ENCODE measurements around the gene ELP1. TPM values are rescaled to one million over a fixed set of nuclear protein-coding genes. Genes with fewer than 3 reads are reported as not detected.

The ELP1 gene
- total RNA-seq, 1 experiment from 2014 or later: 27.9 TPM

DNA sequence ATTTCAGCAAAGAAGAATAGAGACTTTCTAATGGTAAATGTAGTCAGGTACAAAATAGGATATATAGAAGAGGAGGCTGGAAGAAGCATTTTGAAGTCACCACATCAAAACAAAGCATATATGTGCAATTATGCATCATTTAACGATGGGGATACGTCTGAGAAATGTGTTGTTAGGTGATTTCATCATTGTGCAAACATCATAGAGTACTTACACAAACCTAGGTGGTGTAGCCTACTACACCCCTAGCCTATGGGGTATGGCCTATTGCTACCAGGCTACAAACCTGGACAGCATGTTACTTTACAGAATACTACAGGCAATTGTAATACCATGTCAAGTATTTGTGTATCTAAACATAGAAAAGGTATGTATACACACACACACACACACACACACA is 28.4 kb downstream of the ELP1 start:
- POLR2A ChIA-PET: no interaction called here
- TF ChIP-seq ZBTB21 (CRISPR knock-in tag; IDR thresholded peaks at IDR 0.05; ENCODE audit: borderline replicate concordance) (no peak), ZMAT4 (CRISPR knock-in tag; IDR thresholded peaks at IDR 0.05) (no peak), ZNF263 (CRISPR knock-in tag; IDR thresholded peaks at IDR 0.05; ENCODE audit: low read depth) (no peak), ZNF232 (CRISPR knock-in tag; IDR thresholded peaks at IDR 0.05) (no peak), NR1H2 (CRISPR knock-in tag; IDR thresholded peaks at IDR 0.05) (no peak), NFATC4 (CRISPR knock-in tag; IDR thresholded peaks at IDR 0.05) (no peak), IRF1 (CRISPR knock-in tag; IDR thresholded peaks at IDR 0.05) (no peak)
- TF ChIP-seq, protein P1, sequence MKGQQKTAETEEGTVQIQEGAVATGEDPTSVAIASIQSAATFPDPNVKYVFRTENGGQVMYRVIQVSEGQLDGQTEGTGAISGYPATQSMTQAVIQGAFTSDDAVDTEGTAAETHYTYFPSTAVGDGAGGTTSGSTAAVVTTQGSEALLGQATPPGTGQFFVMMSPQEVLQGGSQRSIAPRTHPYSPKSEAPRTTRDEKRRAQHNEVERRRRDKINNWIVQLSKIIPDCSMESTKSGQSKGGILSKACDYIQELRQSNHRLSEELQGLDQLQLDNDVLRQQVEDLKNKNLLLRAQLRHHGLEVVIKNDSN (CRISPR knock-in tag; IDR thresholded peaks at IDR 0.05): no peak
- TF ChIP-seq, protein P2, sequence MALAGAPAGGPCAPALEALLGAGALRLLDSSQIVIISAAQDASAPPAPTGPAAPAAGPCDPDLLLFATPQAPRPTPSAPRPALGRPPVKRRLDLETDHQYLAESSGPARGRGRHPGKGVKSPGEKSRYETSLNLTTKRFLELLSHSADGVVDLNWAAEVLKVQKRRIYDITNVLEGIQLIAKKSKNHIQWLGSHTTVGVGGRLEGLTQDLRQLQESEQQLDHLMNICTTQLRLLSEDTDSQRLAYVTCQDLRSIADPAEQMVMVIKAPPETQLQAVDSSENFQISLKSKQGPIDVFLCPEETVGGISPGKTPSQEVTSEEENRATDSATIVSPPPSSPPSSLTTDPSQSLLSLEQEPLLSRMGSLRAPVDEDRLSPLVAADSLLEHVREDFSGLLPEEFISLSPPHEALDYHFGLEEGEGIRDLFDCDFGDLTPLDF (CRISPR knock-in tag; IDR thresholded peaks at IDR 0.05): no peak
- TF ChIP-seq, protein P3, sequence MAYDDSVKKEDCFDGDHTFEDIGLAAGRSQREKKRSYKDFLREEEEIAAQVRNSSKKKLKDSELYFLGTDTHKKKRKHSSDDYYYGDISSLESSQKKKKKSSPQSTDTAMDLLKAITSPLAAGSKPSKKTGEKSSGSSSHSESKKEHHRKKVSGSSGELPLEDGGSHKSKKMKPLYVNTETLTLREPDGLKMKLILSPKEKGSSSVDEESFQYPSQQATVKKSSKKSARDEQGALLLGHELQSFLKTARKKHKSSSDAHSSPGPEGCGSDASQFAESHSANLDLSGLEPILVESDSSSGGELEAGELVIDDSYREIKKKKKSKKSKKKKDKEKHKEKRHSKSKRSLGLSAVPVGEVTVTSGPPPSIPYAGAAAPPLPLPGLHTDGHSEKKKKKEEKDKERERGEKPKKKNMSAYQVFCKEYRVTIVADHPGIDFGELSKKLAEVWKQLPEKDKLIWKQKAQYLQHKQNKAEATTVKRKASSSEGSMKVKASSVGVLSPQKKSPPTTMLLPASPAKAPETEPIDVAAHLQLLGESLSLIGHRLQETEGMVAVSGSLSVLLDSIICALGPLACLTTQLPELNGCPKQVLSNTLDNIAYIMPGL (CRISPR knock-in tag; IDR thresholded peaks at IDR 0.05): no peak
- DNase-seq (ENCODE audit: low spot score): no peak

GRCh38 chr9:108904161-108904560 is 29.8 kb downstream of the ELP1 start:
- H3K36me3 Mint-ChIP-seq: peaks cover 53% of the 10 kb centered on the region
- ChIA-PET CTCF (no interaction called here), POLR2A (no interaction called here)
- H3K4me3 Mint-ChIP-seq: no peak overlapping the region
- H3K27me3 Mint-ChIP-seq (ENCODE audit: low read depth): no peaks in the 10 kb centered on the region
- no peaks in the 10 kb centered on the region for H3K4me1 Mint-ChIP-seq
- no peaks in the 10 kb centered on the region for H3K9me3 Mint-ChIP-seq
- no peak for DNase-seq (ENCODE audit: low spot score)
- no peak for ATAC-seq
- no peak overlapping the region for H3K27ac Mint-ChIP-seq
- TF ChIP-seq KAT7 (CRISPR knock-in tag; IDR thresholded peaks at IDR 0.05; ENCODE audit: borderline replicate concordance) (no peak), NR3C1 (CRISPR knock-in tag; conservative IDR thresholded peaks at IDR 0.05; ENCODE audit: low read depth) (no peak), ZNF425 (CRISPR knock-in tag; conservative IDR thresholded peaks at IDR 0.05) (no peak), GRHL2 (CRISPR knock-in tag; IDR thresholded peaks at IDR 0.05; ENCODE audit: insufficient replicate concordance, severe bottlenecking) (no peak), ETV6 (CRISPR knock-in tag; IDR thresholded peaks at IDR 0.05) (no peak), ZNF219 (CRISPR knock-in tag; IDR thresholded peaks at IDR 0.05; ENCODE audit: borderline replicate concordance) (no peak), CDX4 (CRISPR knock-in tag; IDR thresholded peaks at IDR 0.05; ENCODE audit: borderline replicate concordance) (no peak)
- TF ChIP-seq, protein P4, sequence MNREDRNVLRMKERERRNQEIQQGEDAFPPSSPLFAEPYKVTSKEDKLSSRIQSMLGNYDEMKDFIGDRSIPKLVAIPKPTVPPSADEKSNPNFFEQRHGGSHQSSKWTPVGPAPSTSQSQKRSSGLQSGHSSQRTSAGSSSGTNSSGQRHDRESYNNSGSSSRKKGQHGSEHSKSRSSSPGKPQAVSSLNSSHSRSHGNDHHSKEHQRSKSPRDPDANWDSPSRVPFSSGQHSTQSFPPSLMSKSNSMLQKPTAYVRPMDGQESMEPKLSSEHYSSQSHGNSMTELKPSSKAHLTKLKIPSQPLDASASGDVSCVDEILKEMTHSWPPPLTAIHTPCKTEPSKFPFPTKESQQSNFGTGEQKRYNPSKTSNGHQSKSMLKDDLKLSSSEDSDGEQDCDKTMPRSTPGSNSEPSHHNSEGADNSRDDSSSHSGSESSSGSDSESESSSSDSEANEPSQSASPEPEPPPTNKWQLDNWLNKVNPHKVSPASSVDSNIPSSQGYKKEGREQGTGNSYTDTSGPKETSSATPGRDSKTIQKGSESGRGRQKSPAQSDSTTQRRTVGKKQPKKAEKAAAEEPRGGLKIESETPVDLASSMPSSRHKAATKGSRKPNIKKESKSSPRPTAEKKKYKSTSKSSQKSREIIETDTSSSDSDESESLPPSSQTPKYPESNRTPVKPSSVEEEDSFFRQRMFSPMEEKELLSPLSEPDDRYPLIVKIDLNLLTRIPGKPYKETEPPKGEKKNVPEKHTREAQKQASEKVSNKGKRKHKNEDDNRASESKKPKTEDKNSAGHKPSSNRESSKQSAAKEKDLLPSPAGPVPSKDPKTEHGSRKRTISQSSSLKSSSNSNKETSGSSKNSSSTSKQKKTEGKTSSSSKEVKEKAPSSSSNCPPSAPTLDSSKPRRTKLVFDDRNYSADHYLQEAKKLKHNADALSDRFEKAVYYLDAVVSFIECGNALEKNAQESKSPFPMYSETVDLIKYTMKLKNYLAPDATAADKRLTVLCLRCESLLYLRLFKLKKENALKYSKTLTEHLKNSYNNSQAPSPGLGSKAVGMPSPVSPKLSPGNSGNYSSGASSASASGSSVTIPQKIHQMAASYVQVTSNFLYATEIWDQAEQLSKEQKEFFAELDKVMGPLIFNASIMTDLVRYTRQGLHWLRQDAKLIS (CRISPR knock-in tag; IDR thresholded peaks at IDR 0.05; ENCODE audit: borderline replicate concordance): no peak
- TF ChIP-seq, protein P5, sequence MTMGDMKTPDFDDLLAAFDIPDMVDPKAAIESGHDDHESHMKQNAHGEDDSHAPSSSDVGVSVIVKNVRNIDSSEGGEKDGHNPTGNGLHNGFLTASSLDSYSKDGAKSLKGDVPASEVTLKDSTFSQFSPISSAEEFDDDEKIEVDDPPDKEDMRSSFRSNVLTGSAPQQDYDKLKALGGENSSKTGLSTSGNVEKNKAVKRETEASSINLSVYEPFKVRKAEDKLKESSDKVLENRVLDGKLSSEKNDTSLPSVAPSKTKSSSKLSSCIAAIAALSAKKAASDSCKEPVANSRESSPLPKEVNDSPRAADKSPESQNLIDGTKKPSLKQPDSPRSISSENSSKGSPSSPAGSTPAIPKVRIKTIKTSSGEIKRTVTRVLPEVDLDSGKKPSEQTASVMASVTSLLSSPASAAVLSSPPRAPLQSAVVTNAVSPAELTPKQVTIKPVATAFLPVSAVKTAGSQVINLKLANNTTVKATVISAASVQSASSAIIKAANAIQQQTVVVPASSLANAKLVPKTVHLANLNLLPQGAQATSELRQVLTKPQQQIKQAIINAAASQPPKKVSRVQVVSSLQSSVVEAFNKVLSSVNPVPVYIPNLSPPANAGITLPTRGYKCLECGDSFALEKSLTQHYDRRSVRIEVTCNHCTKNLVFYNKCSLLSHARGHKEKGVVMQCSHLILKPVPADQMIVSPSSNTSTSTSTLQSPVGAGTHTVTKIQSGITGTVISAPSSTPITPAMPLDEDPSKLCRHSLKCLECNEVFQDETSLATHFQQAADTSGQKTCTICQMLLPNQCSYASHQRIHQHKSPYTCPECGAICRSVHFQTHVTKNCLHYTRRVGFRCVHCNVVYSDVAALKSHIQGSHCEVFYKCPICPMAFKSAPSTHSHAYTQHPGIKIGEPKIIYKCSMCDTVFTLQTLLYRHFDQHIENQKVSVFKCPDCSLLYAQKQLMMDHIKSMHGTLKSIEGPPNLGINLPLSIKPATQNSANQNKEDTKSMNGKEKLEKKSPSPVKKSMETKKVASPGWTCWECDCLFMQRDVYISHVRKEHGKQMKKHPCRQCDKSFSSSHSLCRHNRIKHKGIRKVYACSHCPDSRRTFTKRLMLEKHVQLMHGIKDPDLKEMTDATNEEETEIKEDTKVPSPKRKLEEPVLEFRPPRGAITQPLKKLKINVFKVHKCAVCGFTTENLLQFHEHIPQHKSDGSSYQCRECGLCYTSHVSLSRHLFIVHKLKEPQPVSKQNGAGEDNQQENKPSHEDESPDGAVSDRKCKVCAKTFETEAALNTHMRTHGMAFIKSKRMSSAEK (CRISPR knock-in tag; IDR thresholded peaks at IDR 0.05; ENCODE audit: borderline replicate concordance): no peak

More for the DNA sequence above, 28.4 kb downstream of the ELP1 start:
- Mint-ChIP-seq H3K4me1 (no peaks in the 10 kb centered on the region), H3K36me3 (peaks cover 45% of the 10 kb centered on the region), H3K9me3 (no peaks in the 10 kb centered on the region), H3K27ac (no peak overlapping the region), H3K27me3 (ENCODE audit: low read depth) (no peaks in the 10 kb centered on the region), H3K4me3 (no peak overlapping the region)
- no peak for ATAC-seq
- CTCF ChIA-PET: no interaction called here

Data from WTC11 (cell line).